ENCODE results near the gene BMP8B. TPM values are rescaled to one million over a fixed set of nuclear protein-coding genes. Genes with fewer than 3 reads are reported as not detected.

The BMP8B gene
- polyA plus RNA-seq, 3 donors: 0.14 to 1.3 (median 0.24) TPM

DNA sequence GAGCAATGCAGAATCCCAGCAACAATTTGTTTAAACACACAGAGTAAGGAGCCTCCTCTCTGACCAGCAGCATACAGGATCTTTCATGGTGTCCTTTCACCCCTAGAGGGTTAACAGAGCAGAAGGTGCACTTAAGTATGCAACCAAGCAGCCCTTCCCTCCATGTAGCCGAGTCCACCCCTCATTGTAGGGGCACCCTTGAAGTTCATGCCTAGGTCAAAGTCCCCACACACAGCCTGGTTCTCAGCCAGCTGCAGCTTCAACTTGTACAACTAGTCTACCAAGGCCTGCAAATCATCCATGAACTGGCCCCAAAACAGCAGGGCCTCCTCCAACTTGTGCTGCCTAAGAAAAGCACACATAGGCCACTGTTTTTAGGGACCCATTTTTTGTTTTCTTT is 7.0 kb upstream of the BMP8B start:
- peaks cover 2% of the 10 kb centered on the region in 2 donors for H3K36me3 Mint-ChIP-seq
- no peak overlapping the region for H3K4me3 ChIP-seq (replicated peaks in 1 of 3; ENCODE audit: low read depth in 2 of 3, low read length in 3 of 3)
- H3K27me3 Mint-ChIP-seq (ENCODE audit: low read depth in 3 of 3): peaks cover 0 to 3% (median 0%) of the 10 kb centered on the region in 3 donors
- no peak overlapping the region for H3K9ac ChIP-seq (ENCODE audit: insufficient read depth, low read length, poor library complexity, severe bottlenecking)
- no peak for TF ChIP-seq CTCF (IDR thresholded peaks at IDR 0.05)
- H3K27me3 ChIP-seq (ENCODE audit: control insufficient read depth in 2 of 2, insufficient read depth in 2 of 2, low read length in 2 of 2): no peaks in the 10 kb centered on the region
- no peak overlapping the region for H3K4me2 ChIP-seq (replicated peaks; ENCODE audit: extremely low read depth, low read length, poor library complexity, severe bottlenecking)
- H3K4me1 Mint-ChIP-seq: peaks cover 55% of the 10 kb centered on the region
- H3K9me3 Mint-ChIP-seq: peaks cover 0 to 2% (median 0%) of the 10 kb centered on the region in 7 donors
- 36% methylated on average over 1 of the region's 1 CpG for WGBS (ENCODE audit: insufficient coverage)
- H3K27ac Mint-ChIP-seq: no peak overlapping the region
- no peaks in the 10 kb centered on the region for H4K20me1 ChIP-seq (ENCODE audit: insufficient read depth, low read length)
- H3K79me2 ChIP-seq (ENCODE audit: insufficient read depth, low read length): peaks cover 5% of the 10 kb centered on the region
- H3K36me3 ChIP-seq (replicated peaks in 1 of 2; ENCODE audit: control insufficient read depth in 1 of 2, insufficient read depth in 2 of 2, low read length in 2 of 2): no peaks in the 10 kb centered on the region
- no peaks in the 10 kb centered on the region for H3K9me3 ChIP-seq (replicated peaks in 1 of 2; ENCODE audit: control insufficient read depth in 1 of 2, insufficient read depth in 1 of 2, low read length in 2 of 2)
- intact Hi-C loops (cut with micrococcal nuclease): no loop called here
- DNase-seq: no peak
- H3K4me3 Mint-ChIP-seq: no peak overlapping the region
- H2AFZ ChIP-seq (ENCODE audit: insufficient read depth, low read depth, low read length, poor library complexity, severe bottlenecking): no peak overlapping the region
- peaks cover 33 to 56% of the 10 kb centered on the region in 2 donors for H3K4me1 ChIP-seq (ENCODE audit: control insufficient read depth in 1 of 2, insufficient read depth in 2 of 2, low read length in 2 of 2)
- no peak overlapping the region for H3K27ac ChIP-seq (ENCODE audit: low read depth in 1 of 2, low read length in 2 of 2)

DNA sequence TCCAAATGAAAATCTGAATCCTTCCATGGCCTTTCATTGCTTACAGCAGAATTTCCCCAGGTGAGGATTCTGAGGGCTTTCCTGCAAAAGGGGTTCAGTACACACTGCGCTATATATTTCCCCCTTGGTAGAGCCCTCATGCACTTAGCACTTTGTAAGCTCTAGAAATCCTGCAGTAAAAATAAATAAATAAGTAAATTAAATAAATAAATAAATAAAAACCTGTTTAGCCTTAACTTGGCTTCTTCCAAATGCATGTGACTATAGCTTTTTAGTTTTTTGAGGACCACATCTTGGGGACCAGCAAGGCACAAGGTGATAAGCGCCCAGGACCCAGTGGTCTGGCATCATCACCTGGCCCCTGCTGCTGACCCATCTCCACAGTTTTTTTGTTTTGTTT is 3.2 kb upstream of the BMP8B start:
- H3K27ac ChIP-seq (ENCODE audit: low read depth in 1 of 2, low read length in 2 of 2): no peak overlapping the region
- no peak overlapping the region for H3K9ac ChIP-seq (ENCODE audit: insufficient read depth, low read length, poor library complexity, severe bottlenecking)
- H3K36me3 Mint-ChIP-seq: peaks cover 0 to 2% of the 10 kb centered on the region in 2 donors

More for the DNA sequence above, 3.2 kb upstream of the BMP8B start:
- H3K9me3 ChIP-seq (replicated peaks in 1 of 2; ENCODE audit: control insufficient read depth in 1 of 2, insufficient read depth in 1 of 2, low read length in 2 of 2): no peaks in the 10 kb centered on the region
- H2AFZ ChIP-seq (ENCODE audit: insufficient read depth, low read depth, low read length, poor library complexity, severe bottlenecking): no peak overlapping the region
- no peak for DNase-seq
- peaks cover 7 to 14% (median 11%) of the 10 kb centered on the region in 3 donors for H3K27me3 Mint-ChIP-seq (ENCODE audit: low read depth in 3 of 3)
- no peak for TF ChIP-seq CTCF (IDR thresholded peaks at IDR 0.05)
- no peak overlapping the region for H3K27ac Mint-ChIP-seq
- H3K9me3 Mint-ChIP-seq: peaks cover 0 to 2% (median 0%) of the 10 kb centered on the region in 7 donors
- H4K20me1 ChIP-seq (ENCODE audit: insufficient read depth, low read length): no peaks in the 10 kb centered on the region
- H3K4me2 ChIP-seq (replicated peaks; ENCODE audit: extremely low read depth, low read length, poor library complexity, severe bottlenecking): no peak overlapping the region
- H3K4me3 Mint-ChIP-seq: no peak overlapping the region
- no peaks in the 10 kb centered on the region for H3K36me3 ChIP-seq (replicated peaks in 1 of 2; ENCODE audit: control insufficient read depth in 1 of 2, insufficient read depth in 2 of 2, low read length in 2 of 2)
- H3K4me3 ChIP-seq (replicated peaks in 1 of 3; ENCODE audit: low read depth in 2 of 3, low read length in 3 of 3): no peak overlapping the region
- H3K4me1 Mint-ChIP-seq: peaks cover 59% of the 10 kb centered on the region
- H3K4me1 ChIP-seq (ENCODE audit: control insufficient read depth in 1 of 2, insufficient read depth in 2 of 2, low read length in 2 of 2): peaks cover 31 to 51% of the 10 kb centered on the region in 2 donors
- peaks cover 0 to 6% of the 10 kb centered on the region in 2 donors for H3K27me3 ChIP-seq (ENCODE audit: control insufficient read depth in 2 of 2, insufficient read depth in 2 of 2, low read length in 2 of 2)
- 100% methylated on average over 1 of the region's 2 CpGs for WGBS (ENCODE audit: insufficient coverage)
- H3K79me2 ChIP-seq (ENCODE audit: insufficient read depth, low read length): peaks cover 9% of the 10 kb centered on the region
- intact Hi-C loops (cut with micrococcal nuclease): no loop called here

Measured in CD14-positive monocyte (primary cell).